LNCAP (cell line): ENCODE results near the gene TRMT2A.

Experiments used
- CTCF ChIP-seq: fragments of 450-650 bp; IDR thresholded peaks from 2 replicates; pipeline ENCODE4 v1.5.1; 2017; ENCODE audit warnings: mild to moderate bottlenecking

TRMT2A gene

GRCh38 chr22:20129747-20130014 is 12.7 kb upstream of the TRMT2A start:
- TF ChIP-seq CTCF, result no peak

DNA sequence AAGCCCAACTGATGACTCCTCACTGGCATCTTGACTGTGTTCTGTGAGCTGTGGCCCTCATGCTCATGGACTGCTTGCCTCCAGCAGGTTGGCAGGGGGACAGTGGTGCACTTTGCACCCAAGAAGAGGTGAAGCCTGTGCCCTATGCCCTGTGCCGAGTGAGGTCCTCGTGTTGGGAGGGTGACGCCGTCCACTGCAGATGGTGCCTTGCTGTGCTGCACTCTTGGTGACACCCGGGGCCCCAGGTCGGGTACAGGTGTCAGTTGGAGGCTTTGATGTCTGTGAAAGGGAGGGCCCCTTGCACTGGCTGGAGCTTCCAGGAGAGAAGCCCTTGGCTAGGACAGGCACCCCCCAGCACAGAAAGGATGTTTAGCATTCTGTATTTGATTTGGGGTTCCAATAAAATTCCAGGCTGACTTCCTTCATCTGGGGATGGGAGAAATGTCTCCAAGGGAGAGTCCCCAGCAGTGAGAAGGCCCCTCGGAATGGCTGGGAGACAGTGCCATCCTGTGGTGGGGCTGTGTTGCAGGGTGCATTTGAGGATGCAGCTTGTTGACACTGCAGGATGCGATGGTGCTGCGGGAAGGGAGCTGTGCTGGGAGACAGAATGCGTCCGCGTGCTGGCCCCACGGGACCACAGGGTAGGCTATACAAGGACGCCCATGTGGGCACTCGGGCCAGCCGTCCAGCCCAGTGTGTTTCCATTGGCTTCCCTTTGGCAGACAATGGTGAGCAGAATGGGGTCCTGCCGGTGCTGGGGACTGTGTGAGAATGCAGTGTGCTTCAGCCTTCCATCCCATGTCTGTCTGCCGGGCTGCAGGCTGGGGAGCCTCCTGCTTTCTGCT is 12.1 kb upstream of the TRMT2A start:
- TF ChIP-seq CTCF, result 0 out of 2 replicates have a peak, but pooled peaks have one; percentile 25

DNA sequence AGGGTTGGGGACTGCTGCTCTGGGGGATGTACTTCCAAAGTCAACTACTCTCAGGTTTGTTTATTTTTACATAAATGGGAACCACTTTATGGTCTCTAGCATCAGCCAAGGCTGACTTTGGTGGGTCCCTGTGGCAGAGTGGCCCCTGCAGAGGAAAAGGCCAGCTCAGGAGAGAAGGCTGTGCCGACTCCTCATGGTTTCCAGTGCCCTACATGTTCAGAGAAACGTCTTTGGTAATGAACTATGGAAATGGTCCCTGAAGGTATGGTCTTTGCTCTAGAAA is 11.5 kb upstream of the TRMT2A start:
- no peak for TF ChIP-seq CTCF

DNA sequence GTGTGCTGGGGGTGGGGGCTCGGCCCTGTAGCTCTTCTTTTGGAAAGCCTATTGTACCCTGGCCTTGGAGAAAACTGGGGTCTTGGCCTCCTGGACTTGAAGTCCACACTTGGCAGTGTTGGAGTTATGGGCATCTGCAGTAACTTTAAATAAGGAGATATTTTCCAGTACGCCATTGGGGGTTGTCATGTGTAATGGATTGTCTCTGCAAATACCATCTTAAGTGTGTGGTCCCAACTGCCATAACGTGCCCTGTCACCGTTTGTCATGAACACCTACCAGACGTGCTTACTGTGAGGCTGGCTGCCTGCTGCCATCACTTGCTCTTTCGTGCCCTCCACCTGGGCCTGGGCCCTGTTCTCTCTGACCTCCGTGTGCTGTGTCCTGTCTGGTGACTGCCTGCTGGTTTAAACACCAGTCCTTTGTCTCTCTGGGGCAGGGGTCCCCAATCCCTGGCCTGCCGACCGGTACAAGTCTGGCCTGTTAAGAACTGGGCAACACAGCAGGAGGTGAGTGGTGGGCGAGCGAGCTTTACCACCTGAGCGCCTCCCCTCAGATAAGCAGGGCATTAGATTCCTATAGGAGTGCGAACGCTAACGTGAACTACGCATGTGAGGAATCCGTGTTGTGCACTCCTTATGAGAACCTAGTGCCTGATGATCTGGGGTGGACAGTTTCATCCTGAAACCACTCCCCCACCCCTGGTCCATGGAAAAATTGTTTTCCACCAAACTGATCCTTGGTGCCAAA is 11.0 kb upstream of the TRMT2A start:
- no peak for TF ChIP-seq CTCF

- no peak for TF ChIP-seq CTCF
These were observed 10.4 kb upstream of the TRMT2A start for GRCh38 chr22:20127318-20127868.

GRCh38 chr22:20126284-20127029 is 9.4 kb upstream of the TRMT2A start:
- TF ChIP-seq CTCF, result no peak

DNA sequence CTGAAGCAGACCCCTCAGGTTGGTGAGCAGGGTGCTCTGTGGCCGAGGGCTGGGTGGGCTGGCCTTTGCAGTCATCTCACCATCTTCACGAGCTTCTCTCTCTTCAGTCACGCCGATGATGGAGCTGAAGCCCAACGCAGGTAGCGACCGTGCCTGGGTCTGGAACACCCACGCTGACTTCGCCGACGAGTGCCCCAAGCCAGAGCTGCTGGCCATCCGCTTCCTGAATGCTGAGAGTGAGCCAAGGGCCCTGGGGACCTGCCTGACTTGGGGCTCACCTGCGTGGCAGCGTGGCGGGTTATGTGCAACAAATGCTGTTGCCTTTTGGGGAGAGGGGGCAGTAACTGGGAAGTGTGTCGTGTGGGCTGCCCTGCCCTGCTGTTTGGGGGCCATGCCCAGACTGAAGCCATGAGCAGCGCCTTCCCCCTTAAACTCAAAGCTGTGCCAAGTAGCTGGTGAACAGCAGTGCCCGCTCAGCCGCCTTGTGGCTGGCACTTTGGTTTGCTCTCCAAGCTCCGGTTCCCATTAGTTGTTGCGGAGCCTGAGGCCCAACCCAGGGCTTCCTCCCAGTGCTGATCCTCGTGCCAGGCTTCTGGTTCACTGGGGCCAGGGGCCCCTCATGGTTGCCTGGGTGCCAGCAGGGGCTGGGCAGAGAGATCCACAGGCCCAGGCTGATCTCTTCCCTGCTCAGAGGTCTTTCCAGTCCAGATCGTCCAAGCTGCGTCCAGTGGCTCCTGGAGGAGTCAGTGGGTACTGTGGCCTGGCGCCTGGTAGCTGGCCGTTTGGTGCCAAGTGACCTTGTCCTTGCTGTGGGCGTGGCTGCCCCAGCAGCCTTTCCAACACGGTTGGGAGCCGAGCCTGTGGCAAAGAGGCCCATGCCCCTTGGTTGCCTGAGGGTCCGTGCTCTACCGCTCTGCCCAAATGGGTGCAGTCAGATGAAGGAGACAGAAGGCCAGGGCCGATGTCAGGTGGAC is 8.5 kb upstream of the TRMT2A start:
- no peak for TF ChIP-seq CTCF
